ENCODE measurements around the gene BRD1.

- no peak for TF ChIP-seq SIN3A (IDR thresholded peaks at IDR 0.05; ENCODE audit: borderline replicate concordance, insufficient read depth, low read length)
- TF ChIP-seq TAF1 (IDR thresholded peaks at IDR 0.05; ENCODE audit: borderline replicate concordance, insufficient read depth, low read length), result no peak
- TF ChIP-seq POLR2AphosphoS5 (IDR thresholded peaks at IDR 0.05; ENCODE audit: low read depth, low read length), result no peak
- TF ChIP-seq, protein P1, sequence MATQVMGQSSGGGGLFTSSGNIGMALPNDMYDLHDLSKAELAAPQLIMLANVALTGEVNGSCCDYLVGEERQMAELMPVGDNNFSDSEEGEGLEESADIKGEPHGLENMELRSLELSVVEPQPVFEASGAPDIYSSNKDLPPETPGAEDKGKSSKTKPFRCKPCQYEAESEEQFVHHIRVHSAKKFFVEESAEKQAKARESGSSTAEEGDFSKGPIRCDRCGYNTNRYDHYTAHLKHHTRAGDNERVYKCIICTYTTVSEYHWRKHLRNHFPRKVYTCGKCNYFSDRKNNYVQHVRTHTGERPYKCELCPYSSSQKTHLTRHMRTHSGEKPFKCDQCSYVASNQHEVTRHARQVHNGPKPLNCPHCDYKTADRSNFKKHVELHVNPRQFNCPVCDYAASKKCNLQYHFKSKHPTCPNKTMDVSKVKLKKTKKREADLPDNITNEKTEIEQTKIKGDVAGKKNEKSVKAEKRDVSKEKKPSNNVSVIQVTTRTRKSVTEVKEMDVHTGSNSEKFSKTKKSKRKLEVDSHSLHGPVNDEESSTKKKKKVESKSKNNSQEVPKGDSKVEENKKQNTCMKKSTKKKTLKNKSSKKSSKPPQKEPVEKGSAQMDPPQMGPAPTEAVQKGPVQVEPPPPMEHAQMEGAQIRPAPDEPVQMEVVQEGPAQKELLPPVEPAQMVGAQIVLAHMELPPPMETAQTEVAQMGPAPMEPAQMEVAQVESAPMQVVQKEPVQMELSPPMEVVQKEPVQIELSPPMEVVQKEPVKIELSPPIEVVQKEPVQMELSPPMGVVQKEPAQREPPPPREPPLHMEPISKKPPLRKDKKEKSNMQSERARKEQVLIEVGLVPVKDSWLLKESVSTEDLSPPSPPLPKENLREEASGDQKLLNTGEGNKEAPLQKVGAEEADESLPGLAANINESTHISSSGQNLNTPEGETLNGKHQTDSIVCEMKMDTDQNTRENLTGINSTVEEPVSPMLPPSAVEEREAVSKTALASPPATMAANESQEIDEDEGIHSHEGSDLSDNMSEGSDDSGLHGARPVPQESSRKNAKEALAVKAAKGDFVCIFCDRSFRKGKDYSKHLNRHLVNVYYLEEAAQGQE (IDR thresholded peaks at IDR 0.05; ENCODE audit: insufficient read depth in 1 of 2, low read depth in 2 of 2, low read length in 2 of 2), result no peak
- no peak for TF ChIP-seq FOXP2 (optimal IDR thresholded peaks at IDR 0.05; ENCODE audit: borderline replicate concordance, extremely low read depth, extremely low read length, insufficient read depth)
These were observed 34.2 kb upstream of the BRD1 start for GRCh38 chr22:49861642-49862495.
